Effector memory CD4-positive, alpha-beta T cell (primary cell): ENCODE results near the gene HTD2.

Source experiments
- DNase-seq, 3 donors: peaks; one replicate each; pipeline ENCODE4 v3.0.0-alpha.2; 2020
- H3K27ac ChIP-seq: 2 replicates; pipeline ENCODE4 v1.7.0; 2013; ENCODE audit warnings: mild to moderate bottlenecking, low read length, moderate library complexity; ENCODE audit not compliant: insufficient read depth, poor library complexity, severe bottlenecking
- H3K27me3 ChIP-seq: replicated peaks from 2 replicates; pipeline ENCODE4 v1.7.0; 2013; ENCODE audit warnings: mild to moderate bottlenecking, low read length; ENCODE audit not compliant: insufficient read depth, control insufficient read depth, poor library complexity, severe bottlenecking
- H3K36me3 ChIP-seq: 2 replicates; pipeline ENCODE4 v1.7.0; 2013; ENCODE audit warnings: mild to moderate bottlenecking, low read length, moderate library complexity; ENCODE audit not compliant: control insufficient read depth, insufficient read depth
- H3K4me1 ChIP-seq: 2 replicates; pipeline ENCODE4 v1.7.0; 2013; ENCODE audit warnings: low read length, mild to moderate bottlenecking; ENCODE audit not compliant: control insufficient read depth, insufficient read depth, poor library complexity, severe bottlenecking
- H3K4me3 ChIP-seq: 2 replicates; pipeline ENCODE4 v1.7.0; 2013; ENCODE audit warnings: low read length, low read depth, mild to moderate bottlenecking; ENCODE audit not compliant: insufficient read depth, poor library complexity, severe bottlenecking
- H3K9me3 ChIP-seq: 2 replicates; pipeline ENCODE4 v1.7.0; 2013; ENCODE audit warnings: mild to moderate bottlenecking, low read length, moderate library complexity; ENCODE audit not compliant: control insufficient read depth

HTD2 gene

GRCh38 chr3:58340594-58341244 lies 34.4 kb downstream of the HTD2 start:
- Histone ChIP-seq H3K36me3 (no peaks in the 10 kb centered on the region), H3K4me3 (no peak overlapping the region), H3K27me3 (no peaks in the 10 kb centered on the region), H3K27ac (no peak overlapping the region), H3K4me1 (no peaks in the 10 kb centered on the region), H3K9me3 (no peaks in the 10 kb centered on the region)
- no peak for DNase-seq

- no peaks in the 10 kb centered on the region for H3K27me3 ChIP-seq
- H3K27ac ChIP-seq, result no peak overlapping the region
- H3K9me3 ChIP-seq, result no peaks in the 10 kb centered on the region
- no peak overlapping the region for H3K4me3 ChIP-seq
- DNase-seq, result no peak
- no peaks in the 10 kb centered on the region for H3K36me3 ChIP-seq
- no peaks in the 10 kb centered on the region for H3K4me1 ChIP-seq
Observed at GRCh38 chr3:58341376-58341775, 35.1 kb downstream of the HTD2 start.

GRCh38 chr3:58342676-58343075 lies 36.4 kb downstream of the HTD2 start:
- Histone ChIP-seq H3K36me3 (no peaks in the 10 kb centered on the region), H3K27me3 (no peaks in the 10 kb centered on the region), H3K4me1 (no peaks in the 10 kb centered on the region), H3K27ac (no peak overlapping the region), H3K4me3 (no peak overlapping the region), H3K9me3 (no peaks in the 10 kb centered on the region)
- no peak for DNase-seq

GRCh38 chr3:58345457-58345856 lies 39.1 kb downstream of the HTD2 start:
- no peaks in the 10 kb centered on the region for H3K27me3 ChIP-seq
- H3K27ac ChIP-seq, result no peak overlapping the region
- no peak for DNase-seq
- no peak overlapping the region for H3K4me3 ChIP-seq
- H3K4me1 ChIP-seq, result peaks cover 5% of the 10 kb centered on the region
- no peaks in the 10 kb centered on the region for H3K9me3 ChIP-seq
- H3K36me3 ChIP-seq, result no peaks in the 10 kb centered on the region

- Histone ChIP-seq H3K27me3 (no peaks in the 10 kb centered on the region), H3K36me3 (no peaks in the 10 kb centered on the region), H3K9me3 (no peaks in the 10 kb centered on the region), H3K4me3 (no peak overlapping the region), H3K4me1 (peaks cover 5% of the 10 kb centered on the region), H3K27ac (no peak overlapping the region)
- no peak for DNase-seq
Observed at GRCh38 chr3:58346368-58346767, 40.0 kb downstream of the HTD2 start.

- Histone ChIP-seq H3K4me1 (peaks cover 5% of the 10 kb centered on the region), H3K36me3 (no peaks in the 10 kb centered on the region), H3K27me3 (no peaks in the 10 kb centered on the region), H3K9me3 (no peaks in the 10 kb centered on the region), H3K4me3 (no peak overlapping the region), H3K27ac (no peak overlapping the region)
- no peak for DNase-seq
Observed at GRCh38 chr3:58347984-58348383, 41.7 kb downstream of the HTD2 start.

- no peak for DNase-seq
- H3K4me1 ChIP-seq, result peaks cover 5% of the 10 kb centered on the region
- no peaks in the 10 kb centered on the region for H3K9me3 ChIP-seq
- H3K27ac ChIP-seq, result no peak overlapping the region
- no peaks in the 10 kb centered on the region for H3K27me3 ChIP-seq
- no peaks in the 10 kb centered on the region for H3K36me3 ChIP-seq
- H3K4me3 ChIP-seq, result no peak overlapping the region
Observed at GRCh38 chr3:58349792-58350626, 43.7 kb downstream of the HTD2 start.

GRCh38 chr3:58350627-58351013 lies 44.3 kb downstream of the HTD2 start:
- Histone ChIP-seq H3K4me1 (peaks cover 5% of the 10 kb centered on the region), H3K27me3 (no peaks in the 10 kb centered on the region), H3K9me3 (no peaks in the 10 kb centered on the region), H3K4me3 (no peak overlapping the region), H3K27ac (no peak overlapping the region), H3K36me3 (no peaks in the 10 kb centered on the region)
- DNase-seq, result no peak

- Histone ChIP-seq H3K27ac (no peak overlapping the region), H3K4me3 (no peak overlapping the region), H3K27me3 (no peaks in the 10 kb centered on the region), H3K4me1 (peaks cover 5% of the 10 kb centered on the region), H3K36me3 (no peaks in the 10 kb centered on the region), H3K9me3 (no peaks in the 10 kb centered on the region)
- no peak for DNase-seq
Observed at GRCh38 chr3:58351920-58352319, 45.6 kb downstream of the HTD2 start.

- H3K27ac ChIP-seq, result no peak overlapping the region
- H3K4me3 ChIP-seq, result no peak overlapping the region
- no peaks in the 10 kb centered on the region for H3K9me3 ChIP-seq
- peaks cover 5% of the 10 kb centered on the region for H3K4me1 ChIP-seq
- H3K27me3 ChIP-seq, result no peaks in the 10 kb centered on the region
- DNase-seq, result no peak
- H3K36me3 ChIP-seq, result no peaks in the 10 kb centered on the region
Observed at GRCh38 chr3:58352626-58353025, 46.3 kb downstream of the HTD2 start.
